Upper lobe of left lung (tissue), 4 donors: ENCODE results near the gene NCAPG2.

Experiments
- CTCF ChIP-seq, 6 experiments: fragments of 450-650 bp in 4 of 6; fragments of 200-600 bp in 2 of 6; sonication (generic) in 2 of 6; IDR thresholded peaks; one replicate each; pipeline ENCODE4 v1.5.1; 2016 to 2019; ENCODE audit warnings: antibody characterized with exemption in 6 of 6
- EP300 ChIP-seq, 4 donors: sonication (generic); formaldehyde crosslinking; IDR thresholded peaks; one replicate each; pipeline ENCODE4 v1.5.1; 2017; ENCODE audit warnings: antibody characterized with exemption in 4 of 4, control low read depth in 2 of 4
- POLR2A ChIP-seq, 4 donors: fragments of 450-650 bp; IDR thresholded peaks; one replicate each; pipeline ENCODE4 v1.5.1; 2016 to 2017; ENCODE audit warnings: antibody characterized with exemption in 4 of 4, mild to moderate bottlenecking in 2 of 4
- POLR2AphosphoS5 ChIP-seq, 2 donors: sonication (generic); formaldehyde crosslinking; IDR thresholded peaks; one replicate each; pipeline ENCODE4 v1.5.1; 2017; ENCODE audit warnings: antibody characterized with exemption in 2 of 2

DNA sequence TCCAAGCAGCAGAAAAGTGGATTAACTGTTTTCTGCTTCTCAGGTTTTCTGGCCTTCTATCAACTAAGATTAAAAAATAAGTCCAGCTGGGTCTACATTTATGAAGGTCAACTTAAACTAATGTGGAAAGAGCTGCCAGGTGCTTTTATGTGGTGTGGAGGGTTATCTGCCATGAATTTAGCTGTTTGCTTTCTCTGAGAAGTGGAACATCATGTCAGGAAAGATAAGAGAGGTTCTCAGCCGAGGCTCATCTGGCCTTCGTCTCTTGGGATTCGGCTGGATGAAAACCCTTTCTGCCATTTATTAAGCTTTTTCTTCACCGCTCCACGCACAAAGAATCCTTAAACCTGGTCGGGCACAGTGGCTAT is 122.5 kb downstream of the NCAPG2 start:
- no peak for TF ChIP-seq POLR2A (IDR thresholded peaks at IDR 0.05)
- TF ChIP-seq CTCF (IDR thresholded peaks at IDR 0.05): no peak
- TF ChIP-seq POLR2AphosphoS5 (IDR thresholded peaks at IDR 0.05): no peak
- no peak for TF ChIP-seq EP300 (IDR thresholded peaks at IDR 0.05)
